ENCODE data around the gene CDKN2D.

CDKN2D gene

DNA sequence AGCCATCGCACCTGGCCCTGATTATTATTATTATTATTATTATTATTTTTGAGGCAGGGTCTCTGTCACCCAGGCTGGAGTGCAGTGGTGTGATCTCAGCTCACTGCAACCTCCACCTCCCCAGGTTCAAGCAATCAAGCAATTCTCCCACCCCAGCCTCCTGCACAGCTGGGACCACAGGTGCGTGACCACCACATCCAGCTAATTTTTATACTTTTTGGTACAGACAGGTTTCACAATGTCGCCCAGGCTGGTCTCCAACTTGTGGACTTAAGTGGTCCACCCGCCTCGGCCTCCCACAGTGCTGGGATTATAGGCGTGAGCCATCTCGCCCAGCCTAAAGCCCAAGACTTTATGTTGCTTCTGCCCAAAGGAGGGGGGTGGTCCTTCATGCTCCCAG lies 24.4 kb upstream of the CDKN2D start:
- TF ChIP-seq, protein P1, sequence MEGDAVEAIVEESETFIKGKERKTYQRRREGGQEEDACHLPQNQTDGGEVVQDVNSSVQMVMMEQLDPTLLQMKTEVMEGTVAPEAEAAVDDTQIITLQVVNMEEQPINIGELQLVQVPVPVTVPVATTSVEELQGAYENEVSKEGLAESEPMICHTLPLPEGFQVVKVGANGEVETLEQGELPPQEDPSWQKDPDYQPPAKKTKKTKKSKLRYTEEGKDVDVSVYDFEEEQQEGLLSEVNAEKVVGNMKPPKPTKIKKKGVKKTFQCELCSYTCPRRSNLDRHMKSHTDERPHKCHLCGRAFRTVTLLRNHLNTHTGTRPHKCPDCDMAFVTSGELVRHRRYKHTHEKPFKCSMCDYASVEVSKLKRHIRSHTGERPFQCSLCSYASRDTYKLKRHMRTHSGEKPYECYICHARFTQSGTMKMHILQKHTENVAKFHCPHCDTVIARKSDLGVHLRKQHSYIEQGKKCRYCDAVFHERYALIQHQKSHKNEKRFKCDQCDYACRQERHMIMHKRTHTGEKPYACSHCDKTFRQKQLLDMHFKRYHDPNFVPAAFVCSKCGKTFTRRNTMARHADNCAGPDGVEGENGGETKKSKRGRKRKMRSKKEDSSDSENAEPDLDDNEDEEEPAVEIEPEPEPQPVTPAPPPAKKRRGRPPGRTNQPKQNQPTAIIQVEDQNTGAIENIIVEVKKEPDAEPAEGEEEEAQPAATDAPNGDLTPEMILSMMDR (IDR thresholded peaks at IDR 0.05; ENCODE audit: low read length, missing control alignments) = no peak
- no peak overlapping the region for H3K4me3 ChIP-seq (replicated peaks; ENCODE audit: low read depth, low read length)
- no peak for DNase-seq (ENCODE audit: low read depth)

DNA sequence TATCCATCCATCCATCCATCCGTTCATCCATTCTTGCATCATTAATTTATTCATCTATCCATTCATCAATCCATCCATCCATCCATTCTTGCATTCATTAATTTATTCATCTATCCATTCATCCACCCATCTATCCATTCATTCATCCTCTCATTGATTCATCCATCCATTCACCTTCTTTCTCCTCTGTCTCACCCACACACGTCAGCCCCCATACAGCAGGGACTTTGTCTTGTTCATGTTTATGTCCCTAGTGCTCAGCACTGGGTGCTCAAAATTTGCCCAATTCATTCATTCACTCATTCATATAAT lies 19.0 kb upstream of the CDKN2D start:
- no peak for DNase-seq (ENCODE audit: low read depth)
- no peak overlapping the region for H3K4me3 ChIP-seq (replicated peaks; ENCODE audit: low read depth, low read length)
- TF ChIP-seq, protein P1 (IDR thresholded peaks at IDR 0.05; ENCODE audit: low read length, missing control alignments) = no peak

DNA sequence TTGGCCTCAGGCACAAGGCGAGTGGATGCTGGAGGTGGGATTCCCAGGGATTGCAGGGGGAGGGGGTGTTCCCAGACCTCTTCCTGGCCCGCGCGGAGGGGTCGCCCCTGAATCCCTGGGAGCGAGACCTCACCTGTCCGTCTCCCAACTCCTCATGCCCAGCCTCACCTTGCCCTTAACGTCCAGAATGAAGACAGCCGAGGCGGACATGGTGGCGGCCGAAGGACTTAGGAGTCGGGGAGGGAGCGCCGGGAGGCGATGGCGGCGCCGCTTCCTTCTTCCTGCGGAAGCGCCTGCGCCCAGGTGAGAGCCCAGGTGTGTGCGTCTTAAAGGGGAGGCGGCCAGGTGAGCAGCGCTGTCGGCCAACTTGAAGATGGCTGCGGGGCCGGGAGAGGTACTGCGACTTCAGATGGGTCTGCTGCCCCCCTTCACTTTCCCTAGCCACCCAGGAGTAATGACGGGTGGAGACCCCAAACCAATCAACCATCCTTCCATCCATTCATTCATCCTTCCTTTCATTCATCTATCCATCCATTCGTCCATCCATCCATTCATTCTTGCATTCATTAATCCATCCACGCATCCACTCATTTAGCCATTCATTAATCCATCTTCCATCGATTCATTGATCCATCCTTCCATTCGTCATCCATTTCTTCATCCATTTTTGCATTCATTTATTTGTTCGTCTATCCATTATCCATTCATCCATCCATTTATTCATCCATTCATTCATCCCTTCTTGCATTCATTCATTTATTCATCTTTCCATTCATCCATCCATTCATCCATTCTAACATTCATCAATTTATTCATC lies 18.5 kb upstream of the CDKN2D start, which contains the start of gene AP1M2:
AP1M2 (minus strand) TSS at position 291 of the 817 bp plus-strand sequence; CDS start at position 210, 81 bp downstream.
- no peak within 1 kb of the TSS for H3K4me3 ChIP-seq (replicated peaks; ENCODE audit: low read depth, low read length)
- DNase-seq (ENCODE audit: low read depth) = no peak

DNA sequence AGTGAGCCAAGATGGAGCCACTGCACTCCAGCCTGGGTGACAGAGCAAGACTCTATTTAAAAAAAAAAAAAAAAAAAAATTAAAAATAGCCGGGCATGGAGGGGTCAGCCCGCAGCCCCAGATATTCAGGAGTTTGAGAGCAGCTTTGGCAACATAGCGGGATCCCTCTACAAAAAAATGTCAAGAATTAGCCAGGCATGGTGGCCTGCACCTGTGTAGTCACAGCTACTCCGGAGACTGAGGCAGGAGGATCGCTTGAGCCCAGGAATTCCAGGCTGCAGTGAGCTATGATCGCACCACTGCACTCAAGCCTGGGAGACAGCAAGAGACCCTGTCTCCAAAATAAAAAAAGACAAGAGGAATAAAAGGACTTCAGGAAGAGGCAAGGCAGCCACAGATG lies 17.6 kb upstream of the CDKN2D start:
- H3K4me3 ChIP-seq (replicated peaks; ENCODE audit: low read depth, low read length) = no peak overlapping the region
- TF ChIP-seq, protein P1 (IDR thresholded peaks at IDR 0.05; ENCODE audit: low read length, missing control alignments) = no peak
- no peak for DNase-seq (ENCODE audit: low read depth)

More for the DNA sequence above, 18.5 kb upstream of the CDKN2D start, which contains the start of gene AP1M2:
- TF ChIP-seq, protein P1 (IDR thresholded peaks at IDR 0.05; ENCODE audit: low read length, missing control alignments) = no peak

DNA sequence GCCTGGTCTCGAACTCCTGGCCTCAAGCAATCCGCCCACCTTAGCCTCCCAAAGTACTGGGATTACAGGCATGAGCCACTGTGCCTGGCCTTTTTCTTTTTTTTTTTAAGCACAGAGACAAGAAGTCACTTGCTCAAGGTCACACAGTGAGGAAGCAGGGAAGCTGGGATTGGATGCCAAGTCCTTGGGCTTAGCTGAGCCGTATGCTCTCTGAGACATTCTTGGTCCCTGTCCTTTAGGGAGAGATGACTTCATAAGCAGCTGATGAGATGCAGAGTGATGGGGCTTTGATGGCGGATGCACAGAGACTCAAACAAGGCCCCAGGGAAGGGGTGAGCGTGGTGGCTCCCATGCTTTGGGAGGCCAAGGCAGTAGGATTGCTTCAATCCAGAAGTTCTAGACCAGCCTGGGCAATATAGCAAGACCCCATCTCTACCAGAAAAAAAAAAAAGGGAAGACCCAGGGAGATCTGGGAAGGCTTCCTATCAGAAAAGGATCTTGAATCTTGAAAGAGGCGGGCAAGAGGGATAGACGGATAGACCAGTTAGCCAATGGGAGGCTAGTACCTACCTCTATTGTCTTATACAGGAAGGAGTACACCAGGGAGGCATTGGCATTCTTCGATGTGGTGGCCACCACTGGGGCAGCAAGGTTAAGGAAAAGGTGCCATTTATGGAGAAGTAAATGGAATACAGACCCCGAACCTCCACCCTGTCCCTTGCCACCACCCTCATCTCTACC lies 14.4 kb upstream of the CDKN2D start:
- H3K4me3 ChIP-seq (replicated peaks; ENCODE audit: low read depth, low read length) = no peak overlapping the region
- TF ChIP-seq, protein P1 (IDR thresholded peaks at IDR 0.05; ENCODE audit: low read length, missing control alignments) = no peak
- DNase-seq (ENCODE audit: low read depth) = no peak

DNA sequence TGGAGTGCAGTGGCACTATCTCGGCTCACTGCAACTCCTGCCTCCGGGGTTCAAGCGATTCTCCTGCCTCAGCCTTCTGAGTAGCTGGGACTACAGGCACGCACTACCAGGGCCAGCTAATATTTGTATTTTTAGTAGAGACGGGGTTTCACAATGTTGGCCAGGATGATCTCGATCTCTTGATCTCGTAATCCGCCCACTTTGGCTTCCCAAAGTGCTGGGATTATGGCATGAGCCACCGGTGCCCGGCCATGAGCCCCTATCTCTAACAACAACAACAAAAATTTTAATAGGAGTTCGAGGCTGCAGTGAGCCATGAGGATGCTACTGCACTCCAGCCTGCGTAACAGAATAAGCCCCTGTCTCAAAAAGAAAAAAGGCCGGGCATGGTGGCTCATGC lies 13.3 kb upstream of the CDKN2D start:
- H3K4me3 ChIP-seq (replicated peaks; ENCODE audit: low read depth, low read length) = no peak overlapping the region
- DNase-seq (ENCODE audit: low read depth) = no peak
- TF ChIP-seq, protein P1 (IDR thresholded peaks at IDR 0.05; ENCODE audit: low read length, missing control alignments) = no peak

Measured in fibroblast of pulmonary artery (primary cell).